DOHH2 (cell line): ENCODE results near the gene SSH2.
"Not testable (repeated sequence)": the region's sequence is repeated elsewhere in the genome, so short reads cannot be mapped to it uniquely, and the experiment has no call there.

ENCODE experiments used
- H3F3A ChIP-seq: fragments of 200-600 bp; sonication (generic), shearing (Covaris generic); 2 replicates; pipeline ENCODE4 v1.6.0; 2016; ENCODE audit warnings: antibody characterized with exemption, mild to moderate bottlenecking; ENCODE audit not compliant: control insufficient read depth, insufficient read depth
- H3K27ac ChIP-seq: fragments of 200-600 bp; sonication (generic); 2 replicates; pipeline ENCODE4 v1.5.1; 2014; ENCODE audit warnings: low read depth, mild to moderate bottlenecking, low read length, moderate library complexity
- H3K27me3 ChIP-seq: fragments of 200-600 bp; sonication (generic); 2 replicates; pipeline ENCODE4 v1.6.1; 2014; ENCODE audit warnings: mild to moderate bottlenecking, low read length, mixed read lengths; ENCODE audit not compliant: control insufficient read depth
- H3K36me3 ChIP-seq: fragments of 200-600 bp; sonication (generic); 2 replicates; pipeline ENCODE4 v1.6.1; 2014; ENCODE audit warnings: mild to moderate bottlenecking, low read length, moderate library complexity, mixed read lengths; ENCODE audit not compliant: control insufficient read depth
- H3K4me1 ChIP-seq: fragments of 200-600 bp; sonication (generic); 2 replicates; pipeline ENCODE4 v1.6.1; 2014; ENCODE audit warnings: mild to moderate bottlenecking, low read length, mixed read lengths; ENCODE audit not compliant: control insufficient read depth
- H3K4me2 ChIP-seq: fragments of 200-600 bp; sonication (generic); 2 replicates; pipeline ENCODE4 v1.6.0; 2014; ENCODE audit warnings: mild to moderate bottlenecking, low read length, moderate library complexity
- H3K4me3 ChIP-seq: fragments of 200-600 bp; sonication (generic); 2 replicates; pipeline ENCODE4 v1.5.1; 2014; ENCODE audit warnings: mild to moderate bottlenecking, low read length, mixed read lengths
- H3K79me2 ChIP-seq: fragments of 200-600 bp; sonication (generic); 2 replicates; pipeline ENCODE4 v1.6.1; 2014; ENCODE audit warnings: mild to moderate bottlenecking, low read length, mixed read lengths; ENCODE audit not compliant: control insufficient read depth
- H3K9me2 ChIP-seq: fragments of 200-600 bp; sonication (generic); replicated peaks from 2 replicates; pipeline ENCODE4 v1.6.1; 2014; ENCODE audit warnings: mild to moderate bottlenecking, low read length, mixed read lengths; ENCODE audit not compliant: control insufficient read depth
- H3K9me3 ChIP-seq: fragments of 200-600 bp; sonication (generic); 2 replicates; pipeline ENCODE4 v1.6.1; 2014; ENCODE audit warnings: antibody characterized with exemption, low read length, mixed read lengths; ENCODE audit not compliant: control insufficient read depth, insufficient read depth
- H4K20me1 ChIP-seq: fragments of 200-600 bp; sonication (generic); 2 replicates; pipeline ENCODE4 v1.6.0; 2014; ENCODE audit warnings: low read depth, mild to moderate bottlenecking, antibody characterized with exemption, low read length, moderate library complexity; ENCODE audit not compliant: control insufficient read depth, insufficient read depth
- EZH2phosphoT487 ChIP-seq: fragments of 200-600 bp; sonication (generic); IDR thresholded peaks from 2 replicates; pipeline ENCODE4 v1.6.1; 2017; ENCODE audit warnings: borderline replicate concordance, mild to moderate bottlenecking, antibody characterized with exemption, low read length, moderate library complexity, mixed read lengths
- TF ChIP-seq, protein P1 (sequence below): fragments of 200-600 bp; sonication (generic); IDR thresholded peaks from one replicate; pipeline ENCODE4 v1.5.1; 2014; ENCODE audit warnings: antibody characterized with exemption, mild to moderate bottlenecking, low read depth, low read length; ENCODE audit not compliant: poor library complexity, severe bottlenecking

Gene SSH2

DNA sequence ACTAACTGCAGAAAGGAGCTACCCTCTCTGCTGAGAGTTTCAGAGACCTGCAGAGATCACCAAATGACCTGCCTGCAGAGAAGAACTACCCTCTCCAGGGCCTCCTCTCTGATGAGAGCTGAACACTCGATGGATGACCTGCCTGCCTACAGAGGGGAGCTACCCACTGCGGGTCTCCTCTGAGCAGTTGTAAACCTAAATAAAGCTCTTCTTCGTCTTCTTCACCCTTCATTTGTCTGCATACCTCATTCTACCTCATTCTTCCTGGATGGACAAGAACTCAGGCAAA is 24.2 kb downstream of the SSH2 start:
- H3F3A ChIP-seq = no peaks in the 10 kb centered on the region
- no peaks in the 10 kb centered on the region for H3K9me2 ChIP-seq
- H4K20me1 ChIP-seq = no peaks in the 10 kb centered on the region
- TF ChIP-seq, protein P1, sequence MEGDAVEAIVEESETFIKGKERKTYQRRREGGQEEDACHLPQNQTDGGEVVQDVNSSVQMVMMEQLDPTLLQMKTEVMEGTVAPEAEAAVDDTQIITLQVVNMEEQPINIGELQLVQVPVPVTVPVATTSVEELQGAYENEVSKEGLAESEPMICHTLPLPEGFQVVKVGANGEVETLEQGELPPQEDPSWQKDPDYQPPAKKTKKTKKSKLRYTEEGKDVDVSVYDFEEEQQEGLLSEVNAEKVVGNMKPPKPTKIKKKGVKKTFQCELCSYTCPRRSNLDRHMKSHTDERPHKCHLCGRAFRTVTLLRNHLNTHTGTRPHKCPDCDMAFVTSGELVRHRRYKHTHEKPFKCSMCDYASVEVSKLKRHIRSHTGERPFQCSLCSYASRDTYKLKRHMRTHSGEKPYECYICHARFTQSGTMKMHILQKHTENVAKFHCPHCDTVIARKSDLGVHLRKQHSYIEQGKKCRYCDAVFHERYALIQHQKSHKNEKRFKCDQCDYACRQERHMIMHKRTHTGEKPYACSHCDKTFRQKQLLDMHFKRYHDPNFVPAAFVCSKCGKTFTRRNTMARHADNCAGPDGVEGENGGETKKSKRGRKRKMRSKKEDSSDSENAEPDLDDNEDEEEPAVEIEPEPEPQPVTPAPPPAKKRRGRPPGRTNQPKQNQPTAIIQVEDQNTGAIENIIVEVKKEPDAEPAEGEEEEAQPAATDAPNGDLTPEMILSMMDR = no peak
- no peak for TF ChIP-seq EZH2phosphoT487
- no peak overlapping the region for H3K4me3 ChIP-seq
- H3K4me2 ChIP-seq = no peak overlapping the region
- H3K79me2 ChIP-seq = peaks cover 87% of the 10 kb centered on the region
- peaks cover 17% of the 10 kb centered on the region; the same call in 1 of the 2 replicates for H3K36me3 ChIP-seq
- no peaks in the 10 kb centered on the region for H3K27me3 ChIP-seq
- no peak overlapping the region for H3K27ac ChIP-seq
- H3K9me3 ChIP-seq = peaks cover 24% of the 10 kb centered on the region
- peaks cover 3% of the 10 kb centered on the region; the same call in 1 of the 2 replicates for H3K4me1 ChIP-seq

DNA sequence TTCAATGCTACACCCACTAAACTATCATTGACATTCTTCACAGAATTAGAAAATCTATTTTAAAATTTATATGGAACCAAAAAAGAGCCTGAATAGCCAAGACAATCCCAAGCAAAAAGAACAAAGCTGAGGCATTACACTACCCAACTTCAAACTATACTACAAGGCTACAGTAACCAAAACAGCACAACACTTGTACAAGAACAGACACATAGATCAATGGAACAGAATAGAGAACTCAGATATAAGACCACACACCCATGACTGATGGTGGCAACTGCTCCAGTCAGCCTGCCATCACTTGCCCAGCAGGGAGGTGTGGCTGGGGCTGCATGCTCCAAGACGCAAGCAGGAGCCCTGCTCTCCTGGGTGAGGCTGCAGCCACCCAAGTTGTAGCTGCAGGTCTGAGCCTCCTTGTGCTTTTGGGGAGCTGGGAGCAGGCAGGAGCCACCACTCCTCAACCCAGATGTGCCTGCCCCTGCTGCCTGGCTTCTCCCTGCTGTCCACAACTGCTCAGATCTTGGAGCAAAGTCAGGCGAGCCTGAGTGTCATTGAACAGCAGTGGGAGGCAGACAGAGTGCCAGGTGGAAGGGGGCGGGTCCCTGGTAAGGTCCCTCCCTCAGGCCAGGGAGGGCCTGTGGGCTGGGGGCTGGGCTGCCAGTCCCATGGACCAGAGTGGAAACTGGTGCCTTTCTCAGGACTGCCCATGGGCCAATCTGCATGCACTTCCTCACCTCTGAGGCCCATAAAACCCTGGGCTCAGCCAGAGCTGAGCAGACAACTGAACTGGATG is 24.7 kb downstream of the SSH2 start:
- Histone ChIP-seq H3K36me3 (peaks cover 17% of the 10 kb centered on the region; the same call in 1 of the 2 replicates), H3K4me3 (no peak overlapping the region), H4K20me1 (no peaks in the 10 kb centered on the region), H3K79me2 (peaks cover 83% of the 10 kb centered on the region), H3K27ac (no peak overlapping the region), H3K4me1 (peaks cover 3% of the 10 kb centered on the region; the same call in 1 of the 2 replicates), H3K9me2 (no peaks in the 10 kb centered on the region), H3K4me2 (no peak overlapping the region), H3K9me3 (peaks cover 24% of the 10 kb centered on the region), H3K27me3 (no peaks in the 10 kb centered on the region), H3F3A (no peaks in the 10 kb centered on the region)
- TF ChIP-seq, protein P1 = no peak
- no peak for TF ChIP-seq EZH2phosphoT487

DNA sequence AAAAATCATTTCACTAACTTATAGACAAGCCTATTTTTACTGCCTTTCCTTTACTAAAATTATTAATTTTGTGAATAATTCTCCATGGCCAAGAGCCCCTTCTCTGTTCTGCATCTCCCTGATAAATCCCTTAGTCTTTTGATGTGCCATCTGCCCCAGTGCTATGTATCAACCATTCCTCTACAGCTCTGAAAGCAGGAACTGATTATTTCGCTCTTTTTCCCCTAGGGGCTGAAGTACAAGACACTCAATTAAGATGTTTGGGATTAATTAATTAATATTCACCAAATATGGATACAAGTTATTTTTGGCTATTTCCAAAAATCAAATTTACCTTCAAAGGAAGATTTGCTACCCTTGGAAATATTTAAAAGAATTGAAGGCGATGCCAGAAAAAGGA is 26.6 kb downstream of the SSH2 start:
- peaks cover 72% of the 10 kb centered on the region for H3K79me2 ChIP-seq

DNA sequence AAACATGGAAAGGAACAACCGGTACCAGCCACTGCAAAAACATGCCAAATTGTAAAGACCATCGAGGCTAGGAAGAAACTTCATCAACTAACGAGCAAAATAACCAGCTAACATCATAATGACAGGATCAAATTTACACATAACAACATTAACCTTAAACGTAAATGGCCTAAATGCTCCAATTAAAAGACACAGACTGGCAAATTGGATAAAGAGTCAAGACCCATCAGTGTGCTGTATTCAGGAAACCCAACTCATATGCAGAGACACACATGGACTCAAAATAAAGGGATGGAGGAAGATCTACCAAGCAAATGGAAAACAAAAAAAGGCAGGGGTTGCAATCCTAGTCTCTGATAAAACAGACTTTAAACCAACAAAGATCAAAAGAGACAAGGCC is 32.9 kb downstream of the SSH2 start:
- not testable (repeated sequence) for H3K27me3 ChIP-seq, H3K4me1 ChIP-seq, H3K27ac ChIP-seq, H4K20me1 ChIP-seq, H3F3A ChIP-seq, H3K9me3 ChIP-seq, H3K4me3 ChIP-seq, H3K4me2 ChIP-seq, H3K36me3 ChIP-seq, H3K9me2 ChIP-seq
- peaks cover 40% of the 10 kb centered on the region for H3K79me2 ChIP-seq

More for the DNA sequence above, 26.6 kb downstream of the SSH2 start:
- Histone ChIP-seq H3K27ac (no peak overlapping the region), H3K4me3 (no peak overlapping the region), H3F3A (no peaks in the 10 kb centered on the region), H3K4me2 (no peak overlapping the region), H3K4me1 (peaks cover 3% of the 10 kb centered on the region; the same call in 1 of the 2 replicates), H3K9me3 (peaks cover 24% of the 10 kb centered on the region), H3K27me3 (no peaks in the 10 kb centered on the region), H3K36me3 (peaks cover 15% of the 10 kb centered on the region; the same call in 1 of the 2 replicates), H4K20me1 (no peaks in the 10 kb centered on the region), H3K9me2 (no peaks in the 10 kb centered on the region)
- TF ChIP-seq, protein P1 = no peak
- no peak for TF ChIP-seq EZH2phosphoT487
